Stimulated activated CD8-positive, alpha-beta memory T cell treated with anti-CD3 and anti-CD28 coated beads, Interleukin-7, amount 100 ng/mL, for 4 hours (primary cell): ENCODE measurements around the gene BAAT.

Experiments used
- DNase-seq, 2 donors: peaks; one replicate each; pipeline ENCODE4 v3.0.0-alpha.2; 2020; ENCODE audit warnings: low read depth in 2 of 2

BAAT gene

DNA sequence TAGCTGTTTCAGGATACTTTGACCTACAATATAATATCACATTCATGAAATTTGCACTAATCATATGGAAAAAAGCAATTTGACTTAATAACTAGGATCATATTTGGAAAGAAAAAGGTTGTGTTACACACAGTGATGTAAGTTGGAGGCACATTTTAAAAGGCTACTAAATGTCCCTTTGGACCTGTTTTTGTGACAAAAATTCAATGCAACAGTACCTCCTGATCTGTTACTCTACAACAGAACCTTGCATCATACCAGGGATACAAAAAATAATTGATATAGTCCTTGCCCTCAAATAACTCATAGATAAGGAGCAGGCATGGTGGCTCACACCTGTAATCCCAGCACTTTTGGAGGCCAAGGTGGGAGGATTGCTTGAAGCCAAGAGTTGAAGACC, 67.1 kb downstream of the BAAT start:
- no peak for DNase-seq

DNA sequence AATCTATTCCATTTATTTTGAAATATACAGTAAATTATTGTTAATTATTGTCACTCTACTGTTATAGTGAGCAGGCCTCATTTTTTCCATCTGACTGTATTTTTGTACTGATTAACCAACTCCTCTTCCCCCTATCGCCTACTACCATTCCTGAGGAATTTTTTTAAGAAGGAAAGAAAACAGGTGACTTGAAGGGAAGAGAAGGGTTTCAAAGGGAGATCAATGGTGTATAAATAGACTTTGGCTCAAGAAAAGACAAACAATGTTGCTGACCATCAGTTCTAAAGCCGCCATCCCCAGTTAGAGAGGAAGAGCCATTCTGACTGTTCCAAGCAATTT, 69.7 kb downstream of the BAAT start:
- no peak for DNase-seq

- DNase-seq: no peak
Observed at GRCh38 chr9:101312661-101313060, 72.1 kb downstream of the BAAT start.

GRCh38 chr9:101311758-101312420, 72.9 kb downstream of the BAAT start:
- no peak for DNase-seq

- no peak for DNase-seq
Observed at GRCh38 chr9:101311191-101311590, 73.6 kb downstream of the BAAT start.
